Measurements from ENCODE around the gene KIAA1671.

KIAA1671 gene

GRCh38 chr22:25207553-25208157, 255.1 kb downstream of the KIAA1671 start:
- H3K4me3 ChIP-seq (ENCODE audit: low read depth, low read length), result no peak overlapping the region
- H3K9me3 ChIP-seq (ENCODE audit: control insufficient read depth, insufficient read depth, low read length), result no peaks in the 10 kb centered on the region
- no peaks in the 10 kb centered on the region for H3K36me3 ChIP-seq (ENCODE audit: control insufficient read depth, insufficient read depth, low read length)

GRCh38 chr22:25208328-25208727, 255.8 kb downstream of the KIAA1671 start:
- no peaks in the 10 kb centered on the region for H3K27me3 ChIP-seq (ENCODE audit: control insufficient read depth, insufficient read depth, low read length)

More at GRCh38 chr22:25207553-25208157, 255.1 kb downstream of the KIAA1671 start:
- Histone ChIP-seq H3K9ac (ENCODE audit: low read depth, low read length) (no peak overlapping the region), H3K27ac (ENCODE audit: low read depth, low read length) (no peak overlapping the region), H3K27me3 (ENCODE audit: control insufficient read depth, insufficient read depth, low read length) (no peaks in the 10 kb centered on the region), H3K4me1 (ENCODE audit: control insufficient read depth, insufficient read depth, low read length) (no peaks in the 10 kb centered on the region)

GRCh38 chr22:25208743-25209505, 256.4 kb downstream of the KIAA1671 start:
- Histone ChIP-seq H3K4me1 (ENCODE audit: control insufficient read depth, insufficient read depth, low read length) (no peaks in the 10 kb centered on the region), H3K36me3 (ENCODE audit: control insufficient read depth, insufficient read depth, low read length) (no peaks in the 10 kb centered on the region), H3K9me3 (ENCODE audit: control insufficient read depth, insufficient read depth, low read length) (no peaks in the 10 kb centered on the region; the same call in 1 of the 2 replicates), H3K27me3 (ENCODE audit: control insufficient read depth, insufficient read depth, low read length) (no peaks in the 10 kb centered on the region), H3K9ac (ENCODE audit: low read depth, low read length) (no peak overlapping the region), H3K4me3 (ENCODE audit: low read depth, low read length) (no peak overlapping the region), H3K27ac (ENCODE audit: low read depth, low read length) (no peak overlapping the region)

More at GRCh38 chr22:25208328-25208727, 255.8 kb downstream of the KIAA1671 start:
- Histone ChIP-seq H3K9ac (ENCODE audit: low read depth, low read length) (no peak overlapping the region), H3K4me3 (ENCODE audit: low read depth, low read length) (no peak overlapping the region), H3K9me3 (ENCODE audit: control insufficient read depth, insufficient read depth, low read length) (no peaks in the 10 kb centered on the region), H3K36me3 (ENCODE audit: control insufficient read depth, insufficient read depth, low read length) (no peaks in the 10 kb centered on the region), H3K4me1 (ENCODE audit: control insufficient read depth, insufficient read depth, low read length) (no peaks in the 10 kb centered on the region), H3K27ac (ENCODE audit: low read depth, low read length) (no peak overlapping the region)

- H3K9me3 ChIP-seq (ENCODE audit: control insufficient read depth, insufficient read depth, low read length), result no peaks in the 10 kb centered on the region; the same call in 1 of the 2 replicates
- no peak overlapping the region for H3K27ac ChIP-seq (ENCODE audit: low read depth, low read length)
- H3K36me3 ChIP-seq (ENCODE audit: control insufficient read depth, insufficient read depth, low read length), result no peaks in the 10 kb centered on the region
- no peak overlapping the region for H3K9ac ChIP-seq (ENCODE audit: low read depth, low read length)
- H3K4me3 ChIP-seq (ENCODE audit: low read depth, low read length), result no peak overlapping the region
- H3K4me1 ChIP-seq (ENCODE audit: control insufficient read depth, insufficient read depth, low read length), result no peaks in the 10 kb centered on the region
- H3K27me3 ChIP-seq (ENCODE audit: control insufficient read depth, insufficient read depth, low read length), result no peaks in the 10 kb centered on the region
Observed at GRCh38 chr22:25210793-25211192, 258.3 kb downstream of the KIAA1671 start.

- H3K9me3 ChIP-seq (ENCODE audit: control insufficient read depth, insufficient read depth, low read length), result no peaks in the 10 kb centered on the region; the same call in 1 of the 2 replicates
- H3K4me3 ChIP-seq (ENCODE audit: low read depth, low read length), result no peak overlapping the region
- no peak overlapping the region for H3K27ac ChIP-seq (ENCODE audit: low read depth, low read length)
- H3K4me1 ChIP-seq (ENCODE audit: control insufficient read depth, insufficient read depth, low read length), result no peaks in the 10 kb centered on the region
- H3K36me3 ChIP-seq (ENCODE audit: control insufficient read depth, insufficient read depth, low read length), result no peaks in the 10 kb centered on the region
- H3K27me3 ChIP-seq (ENCODE audit: control insufficient read depth, insufficient read depth, low read length), result no peaks in the 10 kb centered on the region
- H3K9ac ChIP-seq (ENCODE audit: low read depth, low read length), result no peak overlapping the region
Observed at GRCh38 chr22:25212337-25212736, 259.8 kb downstream of the KIAA1671 start.

GRCh38 chr22:25213221-25213620, 260.7 kb downstream of the KIAA1671 start:
- Histone ChIP-seq H3K4me3 (ENCODE audit: low read depth, low read length) (no peak overlapping the region), H3K4me1 (ENCODE audit: control insufficient read depth, insufficient read depth, low read length) (no peaks in the 10 kb centered on the region), H3K9ac (ENCODE audit: low read depth, low read length) (no peak overlapping the region), H3K36me3 (ENCODE audit: control insufficient read depth, insufficient read depth, low read length) (no peaks in the 10 kb centered on the region), H3K27me3 (ENCODE audit: control insufficient read depth, insufficient read depth, low read length) (no peaks in the 10 kb centered on the region), H3K9me3 (ENCODE audit: control insufficient read depth, insufficient read depth, low read length) (no peaks in the 10 kb centered on the region; the same call in 1 of the 2 replicates), H3K27ac (ENCODE audit: low read depth, low read length) (no peak overlapping the region)

- Histone ChIP-seq H3K9ac (ENCODE audit: low read depth, low read length) (no peak overlapping the region), H3K36me3 (ENCODE audit: control insufficient read depth, insufficient read depth, low read length) (no peaks in the 10 kb centered on the region), H3K4me1 (ENCODE audit: control insufficient read depth, insufficient read depth, low read length) (no peaks in the 10 kb centered on the region), H3K4me3 (ENCODE audit: low read depth, low read length) (no peak overlapping the region), H3K27me3 (ENCODE audit: control insufficient read depth, insufficient read depth, low read length) (no peaks in the 10 kb centered on the region), H3K9me3 (ENCODE audit: control insufficient read depth, insufficient read depth, low read length) (no peaks in the 10 kb centered on the region; the same call in 1 of the 2 replicates), H3K27ac (ENCODE audit: low read depth, low read length) (no peak overlapping the region)
Observed at GRCh38 chr22:25216230-25216629, 263.7 kb downstream of the KIAA1671 start.

GRCh38 chr22:25219211-25219689, 266.7 kb downstream of the KIAA1671 start, which contains the start of gene CRYBB2:
CRYBB2 (plus strand) TSS chr22:25219639; CDS start chr22:25221430, 1,791 bp downstream.
- Histone ChIP-seq H3K27ac (ENCODE audit: low read depth, low read length) (no peak within 1 kb of the TSS), H3K4me1 (ENCODE audit: control insufficient read depth, insufficient read depth, low read length) (no peaks in the 10 kb centered on the region), H3K9ac (ENCODE audit: low read depth, low read length) (no peak within 1 kb of the TSS), H3K4me3 (ENCODE audit: low read depth, low read length) (no peak within 1 kb of the TSS), H3K36me3 (ENCODE audit: control insufficient read depth, insufficient read depth, low read length) (no peaks in the 10 kb centered on the region), H3K27me3 (ENCODE audit: control insufficient read depth, insufficient read depth, low read length) (no peaks in the 10 kb centered on the region), H3K9me3 (ENCODE audit: control insufficient read depth, insufficient read depth, low read length) (no peaks in the 10 kb centered on the region)

- H3K4me3 ChIP-seq (ENCODE audit: low read depth, low read length), result no peak overlapping the region
- no peaks in the 10 kb centered on the region for H3K4me1 ChIP-seq (ENCODE audit: control insufficient read depth, insufficient read depth, low read length)
- no peak overlapping the region for H3K9ac ChIP-seq (ENCODE audit: low read depth, low read length)
- H3K9me3 ChIP-seq (ENCODE audit: control insufficient read depth, insufficient read depth, low read length), result no peaks in the 10 kb centered on the region
- no peak overlapping the region for H3K27ac ChIP-seq (ENCODE audit: low read depth, low read length)
- no peaks in the 10 kb centered on the region for H3K36me3 ChIP-seq (ENCODE audit: control insufficient read depth, insufficient read depth, low read length)
- H3K27me3 ChIP-seq (ENCODE audit: control insufficient read depth, insufficient read depth, low read length), result no peaks in the 10 kb centered on the region
Observed at GRCh38 chr22:25219948-25220442, 267.5 kb downstream of the KIAA1671 start.

- no peaks in the 10 kb centered on the region for H3K36me3 ChIP-seq (ENCODE audit: control insufficient read depth, insufficient read depth, low read length)
- no peaks in the 10 kb centered on the region for H3K27me3 ChIP-seq (ENCODE audit: control insufficient read depth, insufficient read depth, low read length)
- H3K27ac ChIP-seq (ENCODE audit: low read depth, low read length), result no peak overlapping the region
- no peaks in the 10 kb centered on the region for H3K4me1 ChIP-seq (ENCODE audit: control insufficient read depth, insufficient read depth, low read length)
- H3K9me3 ChIP-seq (ENCODE audit: control insufficient read depth, insufficient read depth, low read length), result no peaks in the 10 kb centered on the region
- no peak overlapping the region for H3K9ac ChIP-seq (ENCODE audit: low read depth, low read length)
- H3K4me3 ChIP-seq (ENCODE audit: low read depth, low read length), result no peak overlapping the region
Observed at GRCh38 chr22:25221790-25222189, 269.3 kb downstream of the KIAA1671 start.

Measured in HUES48 (cell line).